Stimulated activated CD8-positive, alpha-beta memory T cell treated with anti-CD3 and anti-CD28 coated beads, Interleukin-12 subunit alpha, Interleukin-12 subunit beta, amount 100 ng/mL, for 1 hour (primary cell): ENCODE results near the gene TTC39B.
"Not testable (repeated sequence)": the region's sequence is repeated elsewhere in the genome, so short reads cannot be mapped to it uniquely, and the experiment has no call there.

ENCODE experiments used
- DNase-seq: peaks from one replicate; pipeline ENCODE4 v3.0.0-alpha.2; 2020; ENCODE audit warnings: low read depth

Gene TTC39B

GRCh38 chr9:15264918-15265317 lies 42.1 kb downstream of the TTC39B start:
- DNase-seq, result no peak

GRCh38 chr9:15262581-15262980 lies 44.4 kb downstream of the TTC39B start:
- DNase-seq, result no peak

- DNase-seq, result no peak
These were observed 50.6 kb downstream of the TTC39B start for GRCh38 chr9:15256426-15256825.

- DNase-seq, result no peak
These were observed 53.2 kb downstream of the TTC39B start for GRCh38 chr9:15253786-15254185.

- no peak for DNase-seq
These were observed 53.8 kb downstream of the TTC39B start for GRCh38 chr9:15253197-15253596.

- no peak for DNase-seq
These were observed 57.0 kb downstream of the TTC39B start for GRCh38 chr9:15249981-15250380.

- DNase-seq, result no peak
These were observed 57.8 kb downstream of the TTC39B start for GRCh38 chr9:15249042-15249818.

GRCh38 chr9:15248621-15249020 lies 58.4 kb downstream of the TTC39B start:
- no peak for DNase-seq

GRCh38 chr9:15248081-15248480 lies 58.9 kb downstream of the TTC39B start:
- DNase-seq, result no peak

GRCh38 chr9:15246708-15247107 lies 60.3 kb downstream of the TTC39B start:
- DNase-seq, result no peak

- no peak for DNase-seq
These were observed 60.8 kb downstream of the TTC39B start for GRCh38 chr9:15246243-15246642.

GRCh38 chr9:15244001-15244441 lies 63.0 kb downstream of the TTC39B start:
- no peak for DNase-seq

- no peak for DNase-seq
These were observed 63.9 kb downstream of the TTC39B start for GRCh38 chr9:15243081-15243480.

- no peak for DNase-seq
These were observed 66.1 kb downstream of the TTC39B start for GRCh38 chr9:15240927-15241326.

- DNase-seq, result no peak
These were observed 67.2 kb downstream of the TTC39B start for GRCh38 chr9:15239816-15240215.

GRCh38 chr9:15238646-15239045 lies 68.4 kb downstream of the TTC39B start:
- DNase-seq, result no peak

- no peak for DNase-seq
These were observed 71.4 kb downstream of the TTC39B start for GRCh38 chr9:15235658-15236057.

GRCh38 chr9:15233941-15234490 lies 73.0 kb downstream of the TTC39B start:
- DNase-seq, result not testable (repeated sequence)

GRCh38 chr9:15232706-15233280 lies 74.2 kb downstream of the TTC39B start:
- not testable (repeated sequence) for DNase-seq

GRCh38 chr9:15231788-15232635 lies 75.0 kb downstream of the TTC39B start:
- DNase-seq, result no peak

GRCh38 chr9:15229409-15229808 lies 77.6 kb downstream of the TTC39B start:
- DNase-seq, result no peak

- DNase-seq, result no peak
These were observed 79.5 kb downstream of the TTC39B start for GRCh38 chr9:15227491-15227890.
